ENCODE measurements around the gene UMODL1.

The UMODL1 gene

GRCh38 chr21:42117229-42117966, 46.3 kb downstream of the UMODL1 start:
- DNase-seq (ENCODE audit: low read depth), result peak; percentile 55

GRCh38 chr21:42117967-42118780, 47.1 kb downstream of the UMODL1 start:
- DNase-seq (ENCODE audit: low read depth), result no peak

GRCh38 chr21:42118901-42119300, 47.8 kb downstream of the UMODL1 start:
- DNase-seq (ENCODE audit: low read depth), result no peak

- no peak for DNase-seq (ENCODE audit: low read depth)
These were observed 49.2 kb downstream of the UMODL1 start for GRCh38 chr21:42120101-42120902.

GRCh38 chr21:42120903-42121535, 49.9 kb downstream of the UMODL1 start:
- no peak for DNase-seq (ENCODE audit: low read depth)

- DNase-seq (ENCODE audit: low read depth), result no peak
These were observed 50.7 kb downstream of the UMODL1 start for GRCh38 chr21:42121794-42122193.

GRCh38 chr21:42122398-42122797, 51.3 kb downstream of the UMODL1 start:
- DNase-seq (ENCODE audit: low read depth), result no peak

- no peak for DNase-seq (ENCODE audit: low read depth)
These were observed 51.7 kb downstream of the UMODL1 start for GRCh38 chr21:42122808-42123207.

- no peak for DNase-seq (ENCODE audit: low read depth)
These were observed 52.2 kb downstream of the UMODL1 start for GRCh38 chr21:42123219-42123908.

- no peak for DNase-seq (ENCODE audit: low read depth)
These were observed 53.0 kb downstream of the UMODL1 start for GRCh38 chr21:42124081-42124480.

GRCh38 chr21:42124826-42125570, 53.9 kb downstream of the UMODL1 start:
- DNase-seq (ENCODE audit: low read depth), result no peak

GRCh38 chr21:42125571-42126544, 54.7 kb downstream of the UMODL1 start:
- DNase-seq (ENCODE audit: low read depth), result no peak

GRCh38 chr21:42127164-42128150, 56.3 kb downstream of the UMODL1 start:
- DNase-seq (ENCODE audit: low read depth), result no peak

- no peak for DNase-seq (ENCODE audit: low read depth)
These were observed 58.5 kb downstream of the UMODL1 start for GRCh38 chr21:42129300-42130266.

- DNase-seq (ENCODE audit: low read depth), result no peak
These were observed 59.3 kb downstream of the UMODL1 start for GRCh38 chr21:42130441-42130840.

- no peak for DNase-seq (ENCODE audit: low read depth)
These were observed 61.1 kb downstream of the UMODL1 start for GRCh38 chr21:42132183-42132582.

- DNase-seq (ENCODE audit: low read depth), result no peak
These were observed 62.0 kb downstream of the UMODL1 start for GRCh38 chr21:42133131-42133530.

Measured in stimulated activated CD8-positive, alpha-beta memory T cell treated with anti-CD3 and anti-CD28 coated beads, Interleukin-12 subunit alpha, Interleukin-12 subunit beta, amount 100 ng/mL, for 1 hour (primary cell).